Progenitor cell of endocrine pancreas (in vitro differentiated cells): ENCODE measurements around the gene PRIM2. TPM values are rescaled to one million over a fixed set of nuclear protein-coding genes. Genes with fewer than 3 reads are reported as not detected.
"Not testable (repeated sequence)": the region's sequence is repeated elsewhere in the genome, so short reads cannot be mapped to it uniquely, and the experiment has no call there.

ENCODE experiments used
- DNase-seq: peaks from one replicate; pipeline ENCODE4 v3.0.0; 2021; ENCODE audit warnings: low spot score; ENCODE audit not compliant: unreplicated experiment
- H3K27ac Mint-ChIP-seq: 2 replicates; pipeline ENCODE4 v1.8.0; 2021; ENCODE audit warnings: mild to moderate bottlenecking, moderate library complexity, mixed read lengths
- H3K27me3 Mint-ChIP-seq: 2 replicates; pipeline ENCODE4 v1.8.0; 2021; ENCODE audit warnings: mixed read lengths
- H3K36me3 Mint-ChIP-seq: 2 replicates; pipeline ENCODE4 v1.8.0; 2022; ENCODE audit warnings: mixed read lengths; ENCODE audit not compliant: insufficient read depth
- H3K4me1 Mint-ChIP-seq: 2 replicates; pipeline ENCODE4 v1.8.0; 2021; ENCODE audit warnings: low read depth, mixed read lengths
- H3K4me3 Mint-ChIP-seq: 2 replicates; pipeline ENCODE4 v1.8.0; 2021; ENCODE audit warnings: low read depth, mild to moderate bottlenecking, moderate library complexity, mixed read lengths
- H3K9me3 Mint-ChIP-seq: 2 replicates; pipeline ENCODE4 v1.8.0; 2021; ENCODE audit warnings: low read depth, mixed read lengths
- CTCF ChIP-seq: fragments of 200-600 bp; sonication (generic); IDR thresholded peaks from one replicate; pipeline ENCODE4 v1.5.0; 2021; ENCODE audit warnings: antibody characterized with exemption, mild to moderate bottlenecking; ENCODE audit not compliant: unreplicated experiment
- total RNA-seq: library from RNA; stranded (reverse); gene quantifications from 2 replicates; pipeline ENCODE4 v1.2.1, GENCODE V29; 2021

The PRIM2 gene
- total RNA-seq, 1 donor from 2014 or later = 26.2 TPM

- not testable (repeated sequence) for H3K27me3 Mint-ChIP-seq, H3K36me3 Mint-ChIP-seq, H3K27ac Mint-ChIP-seq, DNase-seq, H3K4me3 Mint-ChIP-seq
- peak; percentile 8 for TF ChIP-seq CTCF
- Mint-ChIP-seq H3K4me1 (peaks cover 20% of the 10 kb centered on the region), H3K9me3 (peaks cover 13% of the 10 kb centered on the region)
Observed at GRCh38 chr6:57459781-57460180, 142.4 kb downstream of the PRIM2 start.

GRCh38 chr6:57461022-57461421 lies 143.6 kb downstream of the PRIM2 start:
- DNase-seq, H3K4me3 Mint-ChIP-seq, H3K27me3 Mint-ChIP-seq, H3K9me3 Mint-ChIP-seq, H3K27ac Mint-ChIP-seq, H3K36me3 Mint-ChIP-seq: not testable (repeated sequence)
- peaks cover 20% of the 10 kb centered on the region for H3K4me1 Mint-ChIP-seq

- not testable (repeated sequence) for H3K9me3 Mint-ChIP-seq, H3K4me3 Mint-ChIP-seq, H3K27ac Mint-ChIP-seq, H3K36me3 Mint-ChIP-seq, DNase-seq, H3K27me3 Mint-ChIP-seq
- H3K4me1 Mint-ChIP-seq = peaks cover 20% of the 10 kb centered on the region
Observed at GRCh38 chr6:57463809-57464208, 146.4 kb downstream of the PRIM2 start.

GRCh38 chr6:57465968-57466367 lies 148.5 kb downstream of the PRIM2 start:
- not testable (repeated sequence) for H3K36me3 Mint-ChIP-seq, H3K9me3 Mint-ChIP-seq, DNase-seq, H3K27me3 Mint-ChIP-seq, H3K4me3 Mint-ChIP-seq, H3K27ac Mint-ChIP-seq
- peaks cover 25% of the 10 kb centered on the region for H3K4me1 Mint-ChIP-seq

GRCh38 chr6:57469072-57469471 lies 151.6 kb downstream of the PRIM2 start:
- Mint-ChIP-seq H3K27me3 (no peaks in the 10 kb centered on the region), H3K4me3 (no peak overlapping the region), H3K4me1 (peaks cover 17% of the 10 kb centered on the region), H3K9me3 (peaks cover 4% of the 10 kb centered on the region), H3K36me3 (no peaks in the 10 kb centered on the region), H3K27ac (no peak overlapping the region)
- DNase-seq = no peak
- TF ChIP-seq CTCF = no peak

GRCh38 chr6:57470148-57470547 lies 152.7 kb downstream of the PRIM2 start:
- H3K27ac Mint-ChIP-seq, H3K9me3 Mint-ChIP-seq, H3K27me3 Mint-ChIP-seq, DNase-seq, H3K36me3 Mint-ChIP-seq, H3K4me3 Mint-ChIP-seq: not testable (repeated sequence)
- peaks cover 17% of the 10 kb centered on the region for H3K4me1 Mint-ChIP-seq

- peaks cover 17% of the 10 kb centered on the region for H3K4me1 Mint-ChIP-seq
- not testable (repeated sequence) for H3K27me3 Mint-ChIP-seq, H3K4me3 Mint-ChIP-seq, H3K27ac Mint-ChIP-seq, H3K9me3 Mint-ChIP-seq, DNase-seq, H3K36me3 Mint-ChIP-seq
Observed at GRCh38 chr6:57471314-57471864, 154.0 kb downstream of the PRIM2 start.

- not testable (repeated sequence) for H3K27ac Mint-ChIP-seq, H3K4me3 Mint-ChIP-seq
Observed at GRCh38 chr6:57472861-57473362, 155.5 kb downstream of the PRIM2 start.

GRCh38 chr6:57474862-57475475 lies 157.5 kb downstream of the PRIM2 start:
- H3K27ac Mint-ChIP-seq, H3K36me3 Mint-ChIP-seq: not testable (repeated sequence)

More at GRCh38 chr6:57472861-57473362, 155.5 kb downstream of the PRIM2 start:
- not testable (repeated sequence) for H3K27me3 Mint-ChIP-seq, H3K9me3 Mint-ChIP-seq, DNase-seq, H3K36me3 Mint-ChIP-seq
- H3K4me1 Mint-ChIP-seq = peaks cover 17% of the 10 kb centered on the region

GRCh38 chr6:57475656-57476055 lies 158.2 kb downstream of the PRIM2 start:
- H3K9me3 Mint-ChIP-seq, H3K27me3 Mint-ChIP-seq, H3K4me3 Mint-ChIP-seq: not testable (repeated sequence)

More at GRCh38 chr6:57474862-57475475, 157.5 kb downstream of the PRIM2 start:
- not testable (repeated sequence) for H3K4me1 Mint-ChIP-seq, H3K4me3 Mint-ChIP-seq, DNase-seq, H3K27me3 Mint-ChIP-seq, H3K9me3 Mint-ChIP-seq

GRCh38 chr6:57480194-57480593 lies 162.8 kb downstream of the PRIM2 start:
- not testable (repeated sequence) for DNase-seq, H3K27me3 Mint-ChIP-seq, H3K4me1 Mint-ChIP-seq, H3K9me3 Mint-ChIP-seq, H3K27ac Mint-ChIP-seq, H3K36me3 Mint-ChIP-seq, H3K4me3 Mint-ChIP-seq

More at GRCh38 chr6:57475656-57476055, 158.2 kb downstream of the PRIM2 start:
- H3K27ac Mint-ChIP-seq, DNase-seq, H3K4me1 Mint-ChIP-seq, H3K36me3 Mint-ChIP-seq: not testable (repeated sequence)
